Psoas muscle (tissue), 8 donors: ENCODE measurements around the gene AQP12B. TPM values are rescaled to one million over a fixed set of nuclear protein-coding genes. Genes with fewer than 3 reads are reported as not detected.
A peak's percentile ranks its signal among the peaks of the same experiment; 100 is the strongest.
"Not testable (repeated sequence)": the region's sequence is repeated elsewhere in the genome, so short reads cannot be mapped to it uniquely, and the experiment has no call there.

Source experiments
- ATAC-seq, 4 donors: fragments of 200-7000 bp; cut with Tn5 transposase; one replicate each; pipeline ENCODE4 v1.9.1; 2020; ENCODE audit warnings: moderate library complexity in 3 of 4, mild to moderate bottlenecking in 2 of 4
- DNase-seq, 2 donors: peaks; one replicate each; pipeline ENCODE4 v3.0.0-alpha.2; 2020
- H3K27ac ChIP-seq: fragments of 200-600 bp; one replicate; pipeline ENCODE4 v1.8.0; 2022
- H3K27me3 ChIP-seq, 3 donors: fragments of 200-600 bp in 1 of 3; one replicate each; pipeline versions ENCODE4 v1.6.1 to v1.8.0; 2013 to 2022; ENCODE audit warnings: low read length in 2 of 3, mild to moderate bottlenecking in 2 of 3, moderate library complexity in 1 of 3; ENCODE audit not compliant: insufficient read depth in 3 of 3
- H3K36me3 ChIP-seq, 2 donors: fragments of 200-600 bp in 1 of 2; one replicate each; pipeline versions ENCODE4 v1.6.1 to v1.8.0; 2013 to 2022; ENCODE audit warnings: low read depth in 1 of 2, mild to moderate bottlenecking in 1 of 2, moderate library complexity in 1 of 2; ENCODE audit not compliant: insufficient read depth in 1 of 2
- H3K4me1 ChIP-seq: fragments of 200-600 bp; one replicate; pipeline ENCODE4 v1.8.0; 2022
- H3K4me3 ChIP-seq: fragments of 200-600 bp; one replicate; pipeline ENCODE4 v1.8.0; 2022; ENCODE audit warnings: mild to moderate bottlenecking
- H3K9me3 ChIP-seq: fragments of 200-600 bp; one replicate; pipeline ENCODE4 v1.8.0; 2022
- CTCF ChIP-seq: fragments of 200-600 bp; IDR thresholded peaks from one replicate; pipeline ENCODE4 v1.8.0; 2022; ENCODE audit warnings: antibody characterized with exemption
- WGBS, 3 donors: extraction: QIAGEN DNeasy Blood & Tissue Kit; methylation state at CpG; one replicate each; pipeline versions ENCODE4 v1.1.6 to v1.1.7; 2013; 5-methylcytosine and 5-hydroxymethylcytosine counted together
- intact Hi-C, 2 donors: fragments of 100-400 bp; cut with DNase I; formaldehyde crosslinking; loops; one replicate each; pipeline versions ENCODE4 v1.11.0 to v1.14.2; 2022
- long read RNA-seq, 2 donors: library from polyadenylated mRNA; unstranded; transcript quantifications; one replicate each; pipeline ENCODE4 v2.0.0, GENCODE V29; 2021
- polyA plus RNA-seq, 3 donors: library from polyadenylated mRNA; stranded (reverse); fragments of 200-250 nt; gene quantifications; one replicate each; pipeline ENCODE4 v1.2.3, GENCODE V29; 2013
- total RNA-seq, 4 donors: library from RNA; stranded (reverse); fragmentation: NEBNext Ultra II Directional in 2 of 4; extraction: Animal tissue kit (Norgen Biotek cat#: 25700) in 2 of 4; gene quantifications; one replicate each; pipeline versions ENCODE4 v1.2.1 to v1.2.4, GENCODE V29; 2021 to 2023
- donor health status: healthy with polysubstance abuse.
- donor health status: DM: no; HTN: no; CAD: no; lungs with moderate emphysema.
- donor health status: Bipolar disorder and iron deficiency.
- donor health status: healthy.
- donor health status: DM: yes; HTN: yes; CAD: no.
- donor health status: DM: no; HTN: no; CAD: no.
- donor health status: DM: no; HTN: no; CAD: no.
- donor health status: DM: yes; HTN: yes; CAD: no.

AQP12B gene, protein sequence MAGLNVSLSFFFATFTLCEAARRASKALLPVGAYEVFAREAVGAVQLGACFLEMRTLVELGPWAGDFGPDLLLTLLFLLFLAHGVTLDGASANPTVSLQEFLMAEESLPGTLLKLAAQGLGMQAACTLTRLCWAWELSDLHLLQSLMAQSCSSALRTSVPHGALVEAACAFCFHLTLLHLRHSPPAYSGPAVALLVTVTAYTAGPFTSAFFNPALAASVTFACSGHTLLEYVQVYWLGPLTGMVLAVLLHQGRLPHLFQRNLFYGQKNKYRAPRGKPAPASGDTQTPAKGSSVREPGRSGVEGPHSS
- total RNA-seq = not detected
- not detected for polyA plus RNA-seq
- long read RNA-seq, donor 1 = 0 reads
- long read RNA-seq, donor 2 = 0 reads

GRCh38 chr2:240682431-240683224 lies at the start of gene AQP12B:
Gene AQP12B, minus strand, starts transcription at chr2:240682885. Its CDS starts 48 bp downstream, at chr2:240682837.
- H3K36me3 ChIP-seq, H3K4me1 ChIP-seq, H3K27ac ChIP-seq, intact Hi-C loops, H3K9me3 ChIP-seq, ATAC-seq, H3K27me3 ChIP-seq, H3K4me3 ChIP-seq: not testable (repeated sequence)
- 82 to 86% (median 84%) methylated on average over 13 to 35 of the region's 37 CpGs for WGBS, 3 donors
- DNase-seq = peak in 1 of 2 donors; percentile 53

DNA sequence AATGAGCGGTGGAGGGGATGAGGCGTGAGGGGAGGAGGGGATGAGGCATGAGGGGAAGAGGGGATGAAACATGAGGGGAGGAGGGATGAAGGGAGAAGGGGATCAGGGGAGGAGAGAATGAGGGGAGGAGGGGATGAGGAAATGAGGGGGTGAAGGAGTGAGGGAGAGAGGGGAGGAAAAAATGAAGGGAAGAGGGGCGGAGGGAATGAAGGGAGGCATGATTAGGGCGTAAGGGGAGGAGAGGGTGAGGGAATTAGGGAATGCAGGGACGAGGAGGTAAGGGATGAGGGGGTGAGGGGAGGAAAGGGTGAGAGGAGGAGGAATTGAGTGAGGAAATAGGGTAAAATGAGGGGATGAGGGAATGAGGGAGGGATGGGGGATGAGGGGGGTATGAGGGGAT lies 49.5 kb upstream of the AQP12B start:
- H3K4me3 ChIP-seq = no peak overlapping the region
- no peak for DNase-seq
- H3K27ac ChIP-seq = no peak overlapping the region
- ATAC-seq = no peak
- no peaks in the 10 kb centered on the region for H3K4me1 ChIP-seq
- intact Hi-C loops = no loop called here
- 84 to 91% (median 89%) methylated on average over 5 of the region's 5 CpGs for WGBS, 3 donors
- H3K9me3 ChIP-seq = no peaks in the 10 kb centered on the region
- TF ChIP-seq CTCF = no peak
- peaks cover 0 to 30% (median 10%) of the 10 kb centered on the region in 3 donors for H3K27me3 ChIP-seq
- no peaks in the 10 kb centered on the region for H3K36me3 ChIP-seq

DNA sequence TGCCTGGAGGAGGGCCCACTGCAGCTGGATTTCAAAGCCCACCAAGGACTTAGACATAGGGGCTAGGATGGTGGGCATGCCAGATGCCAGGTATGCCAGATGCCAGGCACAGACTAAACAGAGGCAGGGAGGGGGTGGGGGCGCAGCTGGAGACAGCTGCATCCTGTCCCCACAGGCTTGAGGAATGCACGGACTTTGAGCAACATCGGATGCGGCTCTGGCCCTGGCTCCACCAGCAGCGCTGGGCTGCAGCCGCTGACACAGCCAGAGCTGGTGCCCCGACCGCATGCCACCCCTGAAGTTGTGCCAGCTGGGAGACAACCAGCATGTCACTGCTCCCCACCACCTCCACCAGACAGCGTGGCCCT lies 48.5 kb upstream of the AQP12B start:
- DNase-seq = no peak
- Histone ChIP-seq H3K27me3 (peaks cover 0 to 30% (median 11%) of the 10 kb centered on the region in 3 donors), H3K4me1 (no peaks in the 10 kb centered on the region), H3K36me3 (no peaks in the 10 kb centered on the region), H3K9me3 (no peaks in the 10 kb centered on the region), H3K4me3 (no peak overlapping the region), H3K27ac (no peak overlapping the region)
- TF ChIP-seq CTCF = no peak
- intact Hi-C loops = no loop called here
- no peak for ATAC-seq
- 4 to 22% (median 14%) methylated on average over 8 to 9 of the region's 9 CpGs for WGBS, 3 donors

DNA sequence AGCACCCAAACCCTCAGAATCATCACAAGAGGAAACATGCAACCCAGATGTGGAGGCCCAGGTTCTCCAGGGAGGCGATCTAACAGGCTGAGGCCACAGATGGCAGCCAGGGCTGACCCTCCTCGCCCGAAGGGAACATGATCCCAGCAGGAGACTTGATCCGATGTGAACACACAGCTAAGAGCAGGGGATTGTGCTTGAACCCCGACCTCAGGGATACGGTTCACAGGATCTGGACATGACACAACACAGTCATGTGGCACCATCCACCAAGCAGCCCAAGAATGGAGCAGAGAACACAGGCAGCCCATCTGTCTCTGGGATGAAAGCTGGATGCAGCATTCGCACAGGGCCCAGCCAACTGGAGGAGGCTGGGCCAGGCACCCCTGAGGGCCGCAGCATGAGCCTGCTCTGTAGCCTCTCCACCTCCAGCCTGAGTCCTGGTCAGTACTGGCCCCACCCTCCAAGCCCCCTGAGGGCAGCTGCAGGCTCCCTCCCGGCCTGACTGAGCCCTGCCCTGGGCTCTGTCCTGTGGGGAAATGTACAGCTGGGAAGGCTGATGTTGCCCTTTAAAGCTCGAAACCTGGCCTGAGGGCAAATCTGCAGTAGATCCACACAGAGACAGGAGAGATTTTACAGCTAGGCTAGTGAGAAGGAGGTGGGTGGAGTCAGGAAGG lies 48.0 kb upstream of the AQP12B start:
- no peaks in the 10 kb centered on the region for H3K4me1 ChIP-seq
- no peak for DNase-seq
- WGBS, 3 donors = 38 to 49% (median 40%) methylated on average over 10 of the region's 10 CpGs
- H3K4me3 ChIP-seq = no peak overlapping the region
- H3K27me3 ChIP-seq = peaks cover 0 to 30% (median 11%) of the 10 kb centered on the region in 3 donors
- no peak overlapping the region for H3K27ac ChIP-seq
- H3K9me3 ChIP-seq = no peaks in the 10 kb centered on the region
- TF ChIP-seq CTCF = no peak
- intact Hi-C loops = no loop called here
- ATAC-seq = peak in 1 of 4 donors; percentile 26
- no peaks in the 10 kb centered on the region for H3K36me3 ChIP-seq

- intact Hi-C loops = no loop called here
- H3K27me3 ChIP-seq = peaks cover 0 to 30% (median 11%) of the 10 kb centered on the region in 3 donors
Observed at GRCh38 chr2:240728827-240729226, 46.1 kb upstream of the AQP12B start.

More at GRCh38 chr2:240728827-240729226, 46.1 kb upstream of the AQP12B start:
- Histone ChIP-seq H3K27ac (no peak overlapping the region), H3K4me1 (no peaks in the 10 kb centered on the region), H3K36me3 (no peaks in the 10 kb centered on the region), H3K4me3 (no peak overlapping the region), H3K9me3 (no peaks in the 10 kb centered on the region)
- TF ChIP-seq CTCF = no peak
- 84 to 89% (median 84%) methylated on average over 7 of the region's 7 CpGs for WGBS, 3 donors
- DNase-seq = no peak
- no peak for ATAC-seq
